C4-2B (cell line): ENCODE data around the gene RPTOR.

Experiments
- H3K27ac ChIP-seq: fragments of 450-650 bp; 2 replicates; pipeline ENCODE4 v1.5.1; 2017
- ZFX ChIP-seq: fragments of 450-650 bp; IDR thresholded peaks from 2 replicates; pipeline ENCODE4 v1.6.1; 2017
- TF ChIP-seq, protein P1 (sequence below): fragments of 450-650 bp; conservative IDR thresholded peaks from 2 replicates; pipeline ENCODE4 v1.5.1; 2017; ENCODE audit warnings: mild to moderate bottlenecking

The RPTOR gene

DNA sequence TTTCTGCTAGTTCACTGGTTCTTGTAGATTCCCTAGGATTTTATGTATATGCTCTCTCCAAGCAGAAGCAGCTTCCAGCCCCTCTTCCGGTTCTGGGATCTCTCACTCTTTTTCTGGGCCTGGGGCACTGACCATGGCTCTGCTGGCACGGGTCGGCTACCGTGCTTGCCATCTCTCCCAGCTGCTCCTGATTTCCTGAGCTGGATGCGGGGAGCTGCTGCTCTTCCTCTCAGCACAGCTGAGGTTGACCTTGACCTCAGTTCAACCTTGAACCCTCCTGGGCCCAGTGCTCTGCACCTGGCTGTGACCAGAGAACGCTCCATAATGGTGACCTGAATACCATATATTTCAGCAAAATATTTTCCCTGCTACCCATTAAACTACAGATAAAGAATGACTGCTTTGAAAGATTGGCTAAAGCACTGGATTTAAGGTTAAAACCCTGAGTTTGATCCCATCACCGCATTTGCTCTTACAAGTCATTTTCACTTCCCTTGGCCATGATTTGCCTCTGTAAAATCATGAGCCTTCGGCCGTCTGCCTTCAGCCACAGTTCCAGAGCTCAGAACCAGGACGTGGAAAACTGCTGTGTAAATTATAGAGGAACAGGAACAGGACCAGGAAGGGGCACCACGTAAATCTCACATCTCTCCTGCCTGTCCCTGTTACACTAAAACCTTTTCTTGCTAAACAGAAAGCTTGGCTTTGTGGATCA is 316.2 kb downstream of the RPTOR start:
- H3K27ac ChIP-seq = no peak overlapping the region
- TF ChIP-seq, protein P1, sequence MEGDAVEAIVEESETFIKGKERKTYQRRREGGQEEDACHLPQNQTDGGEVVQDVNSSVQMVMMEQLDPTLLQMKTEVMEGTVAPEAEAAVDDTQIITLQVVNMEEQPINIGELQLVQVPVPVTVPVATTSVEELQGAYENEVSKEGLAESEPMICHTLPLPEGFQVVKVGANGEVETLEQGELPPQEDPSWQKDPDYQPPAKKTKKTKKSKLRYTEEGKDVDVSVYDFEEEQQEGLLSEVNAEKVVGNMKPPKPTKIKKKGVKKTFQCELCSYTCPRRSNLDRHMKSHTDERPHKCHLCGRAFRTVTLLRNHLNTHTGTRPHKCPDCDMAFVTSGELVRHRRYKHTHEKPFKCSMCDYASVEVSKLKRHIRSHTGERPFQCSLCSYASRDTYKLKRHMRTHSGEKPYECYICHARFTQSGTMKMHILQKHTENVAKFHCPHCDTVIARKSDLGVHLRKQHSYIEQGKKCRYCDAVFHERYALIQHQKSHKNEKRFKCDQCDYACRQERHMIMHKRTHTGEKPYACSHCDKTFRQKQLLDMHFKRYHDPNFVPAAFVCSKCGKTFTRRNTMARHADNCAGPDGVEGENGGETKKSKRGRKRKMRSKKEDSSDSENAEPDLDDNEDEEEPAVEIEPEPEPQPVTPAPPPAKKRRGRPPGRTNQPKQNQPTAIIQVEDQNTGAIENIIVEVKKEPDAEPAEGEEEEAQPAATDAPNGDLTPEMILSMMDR = no peak
- TF ChIP-seq ZFX = no peak

- H3K27ac ChIP-seq = no peak overlapping the region
- no peak for TF ChIP-seq ZFX
- TF ChIP-seq, protein P1 = no peak
These were observed 316.8 kb downstream of the RPTOR start for GRCh38 chr17:80861418-80861815.

DNA sequence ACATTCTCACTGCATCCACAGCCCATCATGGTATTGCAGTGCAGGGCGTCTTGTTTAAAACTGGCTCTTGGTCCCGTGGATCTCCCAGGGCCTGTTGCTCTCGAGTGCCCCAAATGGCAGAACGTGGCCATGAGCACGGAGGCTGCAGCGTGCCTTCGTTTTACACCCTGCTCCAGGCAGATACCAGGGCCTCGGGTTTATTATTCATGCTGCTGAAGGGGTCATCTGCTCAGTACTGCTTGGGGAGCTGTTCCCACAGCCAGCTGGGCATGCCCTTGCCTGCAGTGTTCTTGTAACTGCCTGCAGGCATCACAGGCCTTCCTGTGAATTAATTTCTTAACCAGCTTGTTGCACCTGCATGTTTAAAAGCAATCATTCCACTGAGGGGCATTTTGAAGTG is 317.3 kb downstream of the RPTOR start:
- no peak overlapping the region for H3K27ac ChIP-seq
- TF ChIP-seq, protein P1 = peak; percentile 79
- TF ChIP-seq ZFX = no peak

DNA sequence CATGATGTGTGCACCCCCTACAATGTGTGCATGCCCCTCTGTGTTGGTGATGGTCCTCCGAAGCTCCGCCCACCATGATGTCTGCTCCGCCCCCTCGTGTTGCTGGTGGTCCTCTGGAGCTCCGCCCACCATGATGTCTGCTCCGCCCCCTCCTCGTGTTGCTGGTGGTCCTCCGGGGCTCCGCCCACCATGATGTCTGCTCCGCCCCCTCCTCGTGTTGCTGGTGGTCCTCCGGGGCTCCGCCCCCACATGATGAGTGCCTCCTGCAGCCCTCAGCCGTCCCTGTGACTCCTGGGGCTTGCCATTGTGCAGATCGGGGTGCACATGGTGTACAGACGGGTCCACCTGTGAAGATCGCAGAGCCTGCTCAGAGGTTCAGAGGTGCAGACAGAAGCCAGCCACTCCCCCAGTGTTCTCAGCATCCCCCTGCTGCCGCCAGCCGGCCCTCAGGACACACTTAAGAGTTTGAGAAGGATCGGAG is 317.9 kb downstream of the RPTOR start:
- H3K27ac ChIP-seq = no peak overlapping the region
- TF ChIP-seq, protein P1 = no peak
- no peak for TF ChIP-seq ZFX

- no peak overlapping the region for H3K27ac ChIP-seq
- TF ChIP-seq ZFX = no peak
- TF ChIP-seq, protein P1 = no peak
These were observed 318.3 kb downstream of the RPTOR start for GRCh38 chr17:80862978-80863377.

DNA sequence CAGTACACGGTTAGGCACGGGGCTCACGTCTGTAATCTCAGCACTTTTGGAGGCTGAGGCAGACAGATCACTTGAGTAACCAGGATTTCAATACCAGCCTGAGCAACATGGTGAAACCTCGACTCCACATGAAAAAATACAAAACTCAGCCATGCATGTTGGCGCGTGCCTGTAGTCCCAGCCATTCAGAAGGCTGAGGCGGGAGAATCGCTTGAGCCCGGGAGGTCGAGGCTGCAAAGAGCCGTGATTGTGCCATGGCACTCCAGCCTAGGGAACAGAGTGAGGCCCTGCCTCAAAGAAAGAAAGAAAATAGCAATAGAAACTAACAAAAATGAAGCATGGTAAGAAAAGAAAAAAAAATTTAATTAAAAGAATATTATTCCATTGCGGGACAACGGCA is 319.0 kb downstream of the RPTOR start:
- H3K27ac ChIP-seq = no peak overlapping the region
- TF ChIP-seq ZFX = no peak
- TF ChIP-seq, protein P1 = no peak

DNA sequence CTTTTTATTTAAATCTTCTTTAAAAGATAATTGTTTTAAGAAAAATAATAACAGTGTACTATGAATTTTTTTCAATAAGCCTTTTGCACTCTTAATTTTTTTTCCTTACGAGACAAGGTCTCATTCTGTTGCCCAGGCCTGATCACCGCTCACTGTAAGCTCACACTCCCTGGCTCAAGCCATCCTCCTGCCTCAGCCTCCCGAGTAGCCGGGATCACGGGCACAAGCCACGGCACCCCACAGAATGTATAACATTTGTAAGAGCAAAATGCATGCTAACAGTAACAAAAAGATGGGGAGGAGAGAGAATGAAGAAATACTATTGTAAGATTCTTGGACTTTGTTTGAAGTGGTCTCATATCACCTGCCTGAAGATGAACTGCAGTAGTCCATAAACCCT is 320.1 kb downstream of the RPTOR start:
- no peak overlapping the region for H3K27ac ChIP-seq
- no peak for TF ChIP-seq ZFX
- TF ChIP-seq, protein P1 = no peak
